ENCODE measurements around the gene RNF181. TPM values are rescaled to one million over a fixed set of nuclear protein-coding genes. Genes with fewer than 3 reads are reported as not detected.

RNF181 gene
- total RNA-seq, 1 donor from 2014 or later, result 85.7 TPM

GRCh38 chr2:85597241-85597640 lies 1.7 kb downstream of the RNF181 start:
- H3K27me3 Mint-ChIP-seq, result no peaks in the 10 kb centered on the region
- H3K36me3 Mint-ChIP-seq (ENCODE audit: insufficient read depth), result no peaks in the 10 kb centered on the region
- H3K4me1 Mint-ChIP-seq (ENCODE audit: low read depth), result peaks cover 20% of the 10 kb centered on the region
- no peak overlapping the region for H3K27ac Mint-ChIP-seq
- H3K9me3 Mint-ChIP-seq (ENCODE audit: low read depth), result no peaks in the 10 kb centered on the region
- no peak for DNase-seq (ENCODE audit: low spot score, unreplicated experiment)
- peak overlapping the region; percentile 98 for H3K4me3 Mint-ChIP-seq (ENCODE audit: low read depth)
- TF ChIP-seq CTCF (IDR thresholded peaks at IDR 0.05; ENCODE audit: unreplicated experiment), result no peak

- Mint-ChIP-seq H3K4me1 (ENCODE audit: low read depth) (peaks cover 24% of the 10 kb centered on the region), H3K27ac (no peak overlapping the region), H3K4me3 (ENCODE audit: low read depth) (no peak overlapping the region), H3K9me3 (ENCODE audit: low read depth) (no peaks in the 10 kb centered on the region), H3K27me3 (no peaks in the 10 kb centered on the region), H3K36me3 (ENCODE audit: insufficient read depth) (no peaks in the 10 kb centered on the region)
- DNase-seq (ENCODE audit: low spot score, unreplicated experiment), result no peak
- TF ChIP-seq CTCF (IDR thresholded peaks at IDR 0.05; ENCODE audit: unreplicated experiment), result no peak
Measured at GRCh38 chr2:85598594-85599340, 3.2 kb downstream of the RNF181 start.

GRCh38 chr2:85599468-85600234 lies 4.1 kb downstream of the RNF181 start:
- no peaks in the 10 kb centered on the region for H3K27me3 Mint-ChIP-seq
- no peak for DNase-seq (ENCODE audit: low spot score, unreplicated experiment)
- H3K9me3 Mint-ChIP-seq (ENCODE audit: low read depth), result no peaks in the 10 kb centered on the region
- peaks cover 22% of the 10 kb centered on the region for H3K4me1 Mint-ChIP-seq (ENCODE audit: low read depth)
- no peaks in the 10 kb centered on the region for H3K36me3 Mint-ChIP-seq (ENCODE audit: insufficient read depth)
- peak overlapping the region; percentile 71 for H3K27ac Mint-ChIP-seq
- H3K4me3 Mint-ChIP-seq (ENCODE audit: low read depth), result no peak overlapping the region
- no peak for TF ChIP-seq CTCF (IDR thresholded peaks at IDR 0.05; ENCODE audit: unreplicated experiment)

GRCh38 chr2:85600235-85600575 lies 4.7 kb downstream of the RNF181 start:
- H3K27ac Mint-ChIP-seq, result no peak overlapping the region
- no peak overlapping the region for H3K4me3 Mint-ChIP-seq (ENCODE audit: low read depth)
- no peaks in the 10 kb centered on the region for H3K27me3 Mint-ChIP-seq
- no peaks in the 10 kb centered on the region for H3K36me3 Mint-ChIP-seq (ENCODE audit: insufficient read depth)
- peaks cover 21% of the 10 kb centered on the region for H3K4me1 Mint-ChIP-seq (ENCODE audit: low read depth)
- H3K9me3 Mint-ChIP-seq (ENCODE audit: low read depth), result no peaks in the 10 kb centered on the region
- TF ChIP-seq CTCF (IDR thresholded peaks at IDR 0.05; ENCODE audit: unreplicated experiment), result no peak
- no peak for DNase-seq (ENCODE audit: low spot score, unreplicated experiment)

GRCh38 chr2:85600951-85601770 lies 5.6 kb downstream of the RNF181 start:
- no peak for DNase-seq (ENCODE audit: low spot score, unreplicated experiment)
- Mint-ChIP-seq H3K4me3 (ENCODE audit: low read depth) (peak overlapping the region; percentile 85), H3K4me1 (ENCODE audit: low read depth) (peaks cover 16% of the 10 kb centered on the region), H3K27ac (no peak overlapping the region), H3K36me3 (ENCODE audit: insufficient read depth) (no peaks in the 10 kb centered on the region), H3K9me3 (ENCODE audit: low read depth) (no peaks in the 10 kb centered on the region), H3K27me3 (no peaks in the 10 kb centered on the region)
- no peak for TF ChIP-seq CTCF (IDR thresholded peaks at IDR 0.05; ENCODE audit: unreplicated experiment)

Data from progenitor cell of endocrine pancreas (in vitro differentiated cells).